Hematopoietic multipotent progenitor cell treated with erythropoietin and hydrocortisone succinate and interleukin-3 and kit ligand, for 17 days (in vitro differentiated cells): ENCODE data around the gene CYB561D2.
"Not testable (repeated sequence)": the region's sequence is repeated elsewhere in the genome, so short reads cannot be mapped to it uniquely, and the experiment has no call there.

Source experiments
- DNase-seq: peaks from one replicate; pipeline ENCODE4 v3.0.0-alpha.2; 2015; ENCODE audit warnings: low spot score

Gene CYB561D2, protein sequence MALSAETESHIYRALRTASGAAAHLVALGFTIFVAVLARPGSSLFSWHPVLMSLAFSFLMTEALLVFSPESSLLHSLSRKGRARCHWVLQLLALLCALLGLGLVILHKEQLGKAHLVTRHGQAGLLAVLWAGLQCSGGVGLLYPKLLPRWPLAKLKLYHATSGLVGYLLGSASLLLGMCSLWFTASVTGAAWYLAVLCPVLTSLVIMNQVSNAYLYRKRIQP

DNA sequence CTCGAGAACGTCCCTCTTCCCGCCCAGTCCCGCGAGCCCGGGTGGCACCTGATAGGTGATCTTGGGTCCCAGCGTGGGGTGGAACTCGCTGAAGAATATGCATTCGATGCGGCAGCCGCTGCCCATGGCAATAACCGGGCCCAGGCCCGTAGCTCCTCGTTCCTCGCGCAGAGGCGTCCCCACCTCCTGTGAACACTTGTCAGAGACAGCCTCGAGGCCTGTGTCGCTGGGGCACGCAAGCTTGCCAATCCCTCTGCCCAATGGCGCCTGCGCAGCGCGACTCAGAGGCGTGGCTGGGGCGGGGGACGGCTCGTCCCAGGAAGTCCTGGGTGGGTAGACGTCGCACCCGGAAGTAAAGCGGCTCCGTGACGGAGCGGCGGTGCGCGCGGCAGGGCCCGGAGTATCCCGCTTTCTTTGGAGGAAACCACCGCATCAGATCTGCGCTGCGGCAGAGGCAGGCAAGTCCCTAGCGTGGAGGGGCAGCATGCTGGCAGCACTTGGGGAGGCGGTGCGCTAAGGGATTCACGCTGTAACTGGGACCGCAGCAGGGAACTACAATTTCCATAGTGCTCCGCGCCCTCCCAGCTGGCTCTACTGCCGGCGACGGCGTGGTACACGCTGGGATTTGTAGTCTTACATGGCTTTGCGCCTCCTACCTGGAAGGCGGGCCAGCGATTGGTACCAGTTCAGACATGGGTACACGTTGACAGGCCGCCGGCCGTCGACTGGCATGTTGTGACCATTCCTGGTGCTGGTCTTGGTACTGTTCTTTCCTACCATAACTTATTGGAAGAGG, at the start of gene CYB561D2, which contains the start of gene NPRL2:
CYB561D2 (plus strand) TSS at position 336 of the 796 bp plus-strand sequence. CDS start 572 bp downstream, outside the sequence.
NPRL2 (minus strand) TSS at position 249 of the 796 bp plus-strand sequence; CDS start at position 126, 123 bp downstream.
- peak; percentile 96 for DNase-seq

DNA sequence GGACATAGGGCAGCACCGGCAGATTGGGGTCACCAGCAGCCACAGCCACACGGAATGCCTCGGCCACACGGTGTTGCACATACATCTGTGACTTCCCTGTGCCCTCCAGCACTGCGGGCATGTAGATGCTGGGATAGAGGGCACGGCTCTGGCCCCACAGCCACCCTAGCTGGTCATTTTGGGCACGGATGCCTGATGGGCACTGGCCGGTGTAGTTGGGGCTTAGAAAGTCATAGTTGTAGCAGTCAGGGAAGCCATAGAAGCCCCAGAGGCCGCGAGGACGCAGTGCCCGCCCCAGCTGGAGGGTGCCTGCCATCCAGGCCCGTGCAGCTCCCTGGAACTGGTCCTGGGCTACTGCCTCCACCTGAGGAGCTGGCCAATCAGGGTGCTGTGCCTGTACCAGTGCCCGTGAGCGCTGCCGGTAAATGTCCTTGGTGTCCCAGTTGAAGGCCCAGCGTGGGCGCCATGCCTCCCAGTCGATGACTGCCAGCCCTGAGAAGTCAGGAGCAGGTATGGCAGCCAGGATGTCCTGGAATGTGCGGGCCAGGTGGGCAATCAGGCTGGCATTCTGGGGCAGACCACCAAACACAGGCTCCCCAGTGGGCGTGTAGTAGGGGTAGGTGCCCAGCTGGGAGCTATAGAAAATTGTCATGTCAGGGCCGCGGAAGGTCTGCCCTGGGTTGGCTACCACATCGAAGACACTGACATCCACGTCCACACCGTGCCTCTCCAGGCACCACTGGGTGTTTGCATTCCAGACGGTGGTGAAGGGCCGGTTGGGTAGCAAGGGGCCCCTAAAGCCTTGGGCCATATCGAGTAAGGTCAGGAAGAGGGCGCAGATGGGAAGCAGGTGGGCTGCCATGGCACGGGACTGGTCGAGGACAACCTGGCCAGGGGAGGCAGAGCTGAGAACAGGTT, 48.3 kb upstream of the CYB561D2 start:
- DNase-seq: no peak

DNA sequence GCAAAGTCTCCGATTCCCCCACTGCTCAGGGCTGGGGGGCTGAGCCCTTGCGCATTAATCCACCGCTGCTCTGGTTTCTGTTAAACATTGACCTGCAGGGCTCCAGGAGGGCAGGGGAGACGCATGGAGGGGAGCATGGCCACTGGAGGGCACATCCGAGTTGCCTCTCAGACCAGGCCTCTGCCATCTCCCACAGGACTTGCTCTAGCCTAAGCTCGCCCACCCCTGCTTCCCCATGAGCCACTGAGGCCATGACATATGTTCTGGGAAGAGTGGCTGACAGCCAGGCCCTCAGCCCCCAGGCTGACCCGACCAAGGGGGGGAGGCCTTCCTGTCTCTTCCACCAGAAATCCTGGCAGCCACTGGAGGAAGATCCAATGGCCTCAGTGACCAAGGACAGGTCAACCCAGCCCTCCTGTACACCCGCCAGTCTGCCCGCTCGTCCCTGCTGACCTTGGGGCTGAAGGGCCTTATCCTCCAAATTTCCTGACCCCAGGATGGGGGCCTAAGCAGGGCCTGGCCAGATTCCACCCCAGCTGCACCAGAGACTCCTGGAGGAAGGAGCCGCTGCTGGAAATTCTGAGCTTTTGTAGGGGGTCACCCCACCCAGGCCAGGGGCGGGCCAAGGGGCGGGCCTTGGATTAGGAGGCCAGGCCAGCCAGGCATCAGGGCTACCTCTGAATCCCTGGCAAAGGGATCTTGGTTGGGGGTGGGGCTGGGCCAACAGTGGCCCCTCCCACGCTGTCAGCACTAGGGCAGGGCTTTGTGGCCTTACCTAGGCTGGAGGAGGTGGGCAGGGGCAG, 47.4 kb upstream of the CYB561D2 start, which contains the start of gene HYAL1:
HYAL1 (minus strand) TSS at position 562 of the 803 bp plus-strand sequence. CDS start 618 bp downstream, outside the sequence.
- peak; percentile 39 for DNase-seq

DNA sequence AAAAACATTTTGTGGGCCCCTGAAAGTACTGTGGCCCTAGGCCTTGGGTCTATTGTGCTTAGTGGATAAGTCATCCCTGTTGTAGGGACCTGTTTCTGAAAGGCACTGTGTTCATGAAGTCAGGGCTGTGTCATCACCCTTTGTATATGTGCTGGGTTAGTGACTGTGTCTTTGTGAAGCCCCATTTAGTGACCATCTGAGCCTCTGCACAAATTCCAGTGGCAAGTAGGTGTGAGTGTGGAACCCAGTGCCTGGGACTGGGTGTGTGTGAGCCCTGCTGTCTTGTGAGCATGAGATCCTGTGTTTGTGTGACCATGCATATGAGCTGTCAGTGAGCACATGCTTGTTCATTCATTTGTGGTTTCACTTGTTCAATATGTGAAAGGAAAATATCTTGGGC, 46.1 kb upstream of the CYB561D2 start:
- no peak for DNase-seq

DNA sequence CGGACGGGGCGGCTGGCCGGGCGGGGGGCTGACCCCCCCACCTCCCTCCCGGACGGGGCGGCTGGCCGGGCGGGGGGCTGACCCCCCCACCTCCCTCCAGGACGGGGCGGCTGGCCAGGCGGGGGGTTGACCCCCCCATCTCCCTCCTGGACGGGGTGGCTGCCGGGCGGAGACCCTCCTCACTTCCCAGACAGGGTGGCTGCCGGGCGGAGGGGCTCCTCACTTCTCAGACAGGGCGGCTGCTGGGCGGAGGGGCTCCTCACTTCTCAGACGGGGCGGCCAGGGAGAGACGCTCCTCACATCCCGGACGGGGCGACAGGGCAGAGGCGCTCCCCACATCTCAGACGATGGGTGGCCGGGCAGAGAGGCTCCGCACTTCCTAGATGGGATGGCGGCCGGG, 38.6 kb upstream of the CYB561D2 start:
- not testable (repeated sequence) for DNase-seq

DNA sequence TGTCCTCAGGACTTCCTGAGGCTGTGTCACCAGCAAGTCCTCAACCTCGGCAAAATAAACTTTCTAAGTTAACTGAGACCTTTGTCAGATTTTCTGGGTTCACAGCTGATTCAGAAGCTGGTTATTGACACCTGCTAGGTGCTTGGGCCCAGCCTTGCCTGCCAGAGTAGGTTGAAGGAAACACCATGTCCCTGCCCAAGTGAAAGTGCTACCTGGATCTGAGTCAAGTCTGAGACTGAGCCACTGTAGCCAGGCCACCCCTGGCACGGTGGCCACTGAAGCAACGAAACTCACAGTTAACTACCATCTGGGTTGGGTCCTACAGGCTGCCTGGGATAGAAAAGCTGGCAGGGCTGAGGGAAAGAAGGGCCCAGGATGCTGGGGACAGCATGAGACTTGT, 36.3 kb upstream of the CYB561D2 start:
- no peak for DNase-seq

DNA sequence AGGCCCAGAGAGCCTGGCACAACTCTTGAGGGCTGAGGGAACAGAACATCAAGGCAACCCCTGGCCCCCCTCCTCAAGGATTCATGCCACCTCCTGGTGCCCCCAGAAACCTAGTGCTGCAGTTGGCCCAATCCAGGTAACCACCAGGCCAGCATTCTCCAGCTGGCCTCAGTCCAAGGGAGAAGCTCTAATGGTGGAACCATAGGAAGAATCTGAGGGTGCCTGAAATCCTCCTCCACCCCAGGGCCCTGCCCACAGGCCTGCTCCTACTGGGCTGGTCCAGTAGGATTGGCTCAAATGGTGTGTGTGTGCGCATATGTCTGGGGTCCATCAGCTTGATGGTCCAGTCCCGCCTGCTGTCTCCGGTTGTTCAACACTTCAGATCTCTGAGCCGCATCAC, 35.8 kb upstream of the CYB561D2 start:
- DNase-seq: no peak

DNA sequence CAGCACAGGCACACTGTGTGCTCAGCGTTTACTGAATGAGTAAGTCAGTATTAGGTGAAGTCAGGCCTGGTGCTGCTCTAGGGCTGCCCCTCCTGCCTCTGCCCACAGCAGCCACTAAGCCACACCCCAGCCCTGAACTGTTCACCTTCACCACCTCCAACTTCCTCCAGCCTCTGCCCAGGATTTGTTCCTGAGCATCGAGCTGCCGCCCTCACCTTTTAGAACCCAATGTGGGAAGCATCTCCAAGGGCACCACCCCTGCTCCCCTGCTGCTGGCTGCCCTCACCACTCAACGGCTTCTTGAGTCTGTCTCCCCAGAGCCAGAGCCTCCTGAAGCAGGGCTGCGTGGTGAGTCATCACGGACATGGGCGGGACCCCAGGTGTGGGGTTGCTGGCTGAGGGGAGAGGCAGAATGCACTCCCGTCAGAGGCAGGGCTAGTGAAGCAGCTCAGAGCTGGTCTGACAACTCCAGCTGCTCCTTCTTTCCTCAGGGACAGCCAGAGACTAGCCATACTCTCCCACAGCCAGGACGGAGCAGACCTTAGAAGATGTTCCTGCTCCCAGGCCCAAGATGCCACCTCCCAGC, 33.9 kb upstream of the CYB561D2 start:
- no peak for DNase-seq

DNA sequence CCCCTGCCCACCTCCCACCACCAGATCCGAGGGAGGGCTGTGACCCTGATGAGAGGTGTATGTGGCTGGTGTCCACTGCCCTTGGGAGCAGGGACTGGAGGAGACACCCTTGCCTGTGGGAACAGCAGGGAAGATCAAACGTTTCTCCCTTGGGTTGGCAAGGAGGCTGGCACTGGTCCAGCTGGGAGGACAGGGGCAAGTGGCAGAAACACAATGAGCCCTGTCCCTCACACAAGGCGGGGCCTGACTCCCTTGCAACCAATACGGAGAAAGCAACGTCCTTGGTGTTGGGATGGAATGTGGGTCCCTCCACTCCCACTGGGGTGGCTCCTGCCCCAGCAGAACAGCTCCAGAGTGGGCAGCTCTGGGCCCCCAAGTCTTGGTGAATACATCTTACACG, 33.4 kb upstream of the CYB561D2 start:
- no peak for DNase-seq

DNA sequence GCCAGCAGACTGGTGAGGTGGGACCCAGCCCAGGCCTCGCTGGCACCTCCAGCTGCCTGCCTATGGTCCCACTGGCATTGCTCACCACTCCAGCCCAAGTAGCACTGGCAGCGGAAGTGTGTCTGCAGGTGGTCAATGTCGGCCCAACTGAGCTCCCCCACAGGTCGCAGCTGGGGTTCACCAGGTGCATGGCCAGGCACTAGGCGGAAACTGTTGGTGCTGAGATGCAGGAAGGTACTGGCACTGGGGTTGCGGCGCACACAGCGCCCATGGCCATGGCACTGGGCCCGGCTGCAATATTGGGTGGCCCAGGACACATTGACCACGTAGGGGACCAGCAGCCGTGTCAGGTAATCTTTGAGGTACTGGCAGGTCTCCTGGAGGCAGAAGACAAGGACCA, 32.5 kb upstream of the CYB561D2 start:
- DNase-seq: no peak

DNA sequence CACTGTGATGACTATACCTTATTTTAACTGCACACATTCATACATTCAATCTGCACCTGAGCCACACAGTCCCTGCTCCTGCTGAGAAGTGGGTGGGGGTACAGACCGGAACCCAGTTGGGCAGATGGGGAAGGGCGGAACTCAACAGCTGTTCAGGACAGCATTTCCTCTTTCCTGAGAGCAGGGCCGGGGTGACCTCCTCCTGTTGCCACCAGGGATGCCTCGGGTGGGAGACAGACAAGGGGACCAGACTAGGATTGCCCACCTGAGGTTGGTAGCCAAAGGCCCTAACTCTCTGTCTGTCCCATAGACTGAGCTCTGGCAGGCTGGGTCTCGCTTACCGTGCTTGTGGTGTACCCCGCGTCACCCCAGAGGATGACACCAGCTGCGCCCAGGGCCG, 32.0 kb upstream of the CYB561D2 start:
- DNase-seq: no peak

DNA sequence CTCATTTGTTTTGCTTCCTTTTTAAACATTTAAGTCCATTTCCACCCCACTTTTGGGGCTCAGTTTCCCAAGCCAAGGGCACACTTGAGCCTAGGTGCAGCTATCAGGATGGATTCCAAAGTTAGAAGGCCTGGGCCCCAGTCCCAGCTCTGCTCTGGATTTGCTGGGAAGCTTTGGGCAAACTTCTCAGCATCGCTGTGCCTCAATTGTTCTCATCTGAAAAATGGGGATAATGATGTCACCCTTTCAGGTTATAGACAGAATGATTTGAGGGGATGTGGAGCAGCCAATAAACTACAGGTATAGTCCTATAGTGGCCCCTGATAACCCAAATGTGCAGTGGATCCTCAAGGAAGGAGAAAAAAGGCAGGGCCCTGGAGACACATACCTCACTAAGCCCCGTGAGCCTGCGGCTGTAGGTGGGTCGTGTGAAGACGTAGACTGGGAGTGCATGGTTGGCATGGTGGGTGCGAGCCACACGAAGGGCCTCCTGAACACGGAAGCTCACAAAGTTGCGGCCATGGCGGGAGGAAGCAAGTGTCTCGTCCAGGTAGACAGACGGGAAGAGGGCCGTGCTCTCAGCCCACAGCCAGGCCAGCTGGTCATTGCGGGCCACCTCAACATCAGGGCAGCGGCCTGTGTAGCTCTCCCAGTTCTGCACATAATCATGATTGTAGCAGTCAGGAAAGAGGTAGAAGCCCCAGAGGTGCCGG, 31.3 kb upstream of the CYB561D2 start:
- no peak for DNase-seq

DNA sequence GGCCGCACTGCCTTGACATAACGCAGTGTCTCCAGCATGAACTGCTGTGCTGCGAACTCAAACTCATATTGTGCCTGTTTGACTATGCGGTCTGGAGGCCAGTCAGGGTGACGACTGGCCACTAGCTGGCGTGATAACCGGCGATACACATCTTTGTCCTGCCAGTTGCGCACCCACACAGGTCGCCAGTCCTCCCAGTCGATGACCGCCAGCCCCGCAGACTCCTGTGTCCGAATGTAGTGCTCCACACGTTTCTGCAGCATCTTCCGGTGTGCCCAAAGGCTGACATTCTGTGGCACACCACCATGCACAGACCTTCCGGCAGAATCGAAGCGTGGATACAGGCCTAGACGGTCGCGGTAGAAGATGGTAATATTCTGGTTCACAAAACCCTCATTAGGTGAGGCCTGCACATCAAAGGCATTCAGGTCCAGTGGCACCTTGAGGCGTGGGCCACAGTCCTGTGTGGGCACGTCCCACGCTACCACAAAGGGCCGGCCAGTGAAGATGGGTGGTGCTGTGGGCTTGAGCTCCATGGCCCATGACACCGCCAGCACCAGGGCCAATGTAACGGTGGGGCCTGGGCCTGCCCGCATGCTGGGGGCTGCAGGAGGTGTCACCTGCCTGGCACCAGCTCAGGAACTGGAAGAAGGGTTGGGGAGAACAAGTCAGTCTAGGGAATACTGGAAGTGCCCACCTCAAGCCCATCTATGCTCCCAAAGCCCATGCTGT, 30.6 kb upstream of the CYB561D2 start:
- DNase-seq: no peak

DNA sequence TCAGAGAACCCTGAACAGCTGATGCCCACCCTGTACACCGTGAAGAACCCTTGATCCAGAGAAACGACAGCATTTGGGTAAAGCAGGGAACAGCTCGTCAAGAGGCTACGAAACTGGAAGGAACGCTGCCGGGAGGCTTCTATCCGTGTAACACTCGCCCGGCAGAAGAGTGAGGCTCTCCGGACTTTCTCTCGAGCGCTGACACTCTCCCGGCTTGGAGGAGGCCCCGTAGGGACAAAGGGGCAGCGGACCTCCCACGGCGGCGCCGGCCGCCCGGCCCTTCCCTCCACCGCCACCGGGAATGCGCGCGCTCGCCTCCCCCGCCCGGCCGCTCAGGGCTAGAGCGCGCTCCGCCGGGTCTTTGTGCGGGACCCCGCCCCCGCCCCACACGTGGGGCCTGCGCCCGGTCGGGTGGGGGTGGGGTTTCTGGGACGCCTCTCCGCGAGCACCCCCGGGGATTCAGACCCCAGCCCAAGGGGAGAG, 29.8 kb upstream of the CYB561D2 start:
- DNase-seq: no peak

DNA sequence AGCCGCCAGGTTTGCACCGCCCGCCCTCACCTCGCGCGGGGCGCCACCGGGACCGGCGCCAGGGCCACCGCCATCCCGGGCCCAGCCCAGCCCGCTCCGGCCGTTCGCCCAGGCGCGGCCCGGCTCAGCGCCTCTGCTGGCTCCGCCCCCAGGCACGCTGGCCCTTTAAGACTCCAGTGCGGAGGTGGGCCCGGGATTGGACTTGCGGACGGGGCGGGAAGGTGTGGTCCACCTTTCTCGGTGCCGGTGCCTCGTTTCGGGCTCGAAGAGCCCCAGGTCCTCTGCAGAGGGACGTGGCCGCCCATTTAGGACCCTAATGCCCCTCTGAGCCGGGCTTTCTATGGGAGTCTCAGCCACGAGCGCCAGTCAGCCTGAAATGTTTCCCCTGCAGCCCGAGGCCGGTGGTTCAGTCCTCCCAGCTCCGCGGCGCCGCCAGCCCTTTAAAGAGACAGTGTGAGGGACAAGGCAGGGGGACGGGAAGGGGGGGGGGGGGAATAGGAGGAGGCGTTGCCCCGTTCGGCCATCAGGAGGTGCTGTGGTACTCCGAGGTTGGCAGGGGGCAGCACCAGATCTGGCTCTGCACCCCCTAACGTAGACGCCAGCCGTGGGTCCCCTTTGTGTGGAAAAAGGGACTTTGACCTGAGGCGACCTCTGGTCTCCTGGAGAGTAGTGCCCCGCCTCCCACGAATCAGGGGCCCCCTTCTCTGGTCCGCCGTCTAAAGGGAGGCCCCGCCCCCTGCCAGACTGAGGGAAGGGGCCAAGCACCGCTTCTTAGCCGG, 29.1 kb upstream of the CYB561D2 start:
- DNase-seq: peak; percentile 91

DNA sequence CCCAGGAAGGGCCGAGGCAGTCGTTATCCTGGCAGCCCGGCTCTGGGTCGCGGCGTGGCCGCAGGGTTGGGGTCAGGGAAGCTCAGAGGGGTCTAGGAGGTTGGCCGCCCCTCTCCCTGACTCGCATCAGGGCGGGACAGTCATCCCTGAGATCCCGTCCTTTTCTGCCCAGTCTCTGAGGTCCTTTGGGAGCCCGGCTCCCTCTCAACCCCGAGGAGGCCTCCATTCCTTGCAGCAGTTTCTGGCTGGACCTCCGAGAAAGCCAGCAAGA, 28.6 kb upstream of the CYB561D2 start:
- no peak for DNase-seq

DNA sequence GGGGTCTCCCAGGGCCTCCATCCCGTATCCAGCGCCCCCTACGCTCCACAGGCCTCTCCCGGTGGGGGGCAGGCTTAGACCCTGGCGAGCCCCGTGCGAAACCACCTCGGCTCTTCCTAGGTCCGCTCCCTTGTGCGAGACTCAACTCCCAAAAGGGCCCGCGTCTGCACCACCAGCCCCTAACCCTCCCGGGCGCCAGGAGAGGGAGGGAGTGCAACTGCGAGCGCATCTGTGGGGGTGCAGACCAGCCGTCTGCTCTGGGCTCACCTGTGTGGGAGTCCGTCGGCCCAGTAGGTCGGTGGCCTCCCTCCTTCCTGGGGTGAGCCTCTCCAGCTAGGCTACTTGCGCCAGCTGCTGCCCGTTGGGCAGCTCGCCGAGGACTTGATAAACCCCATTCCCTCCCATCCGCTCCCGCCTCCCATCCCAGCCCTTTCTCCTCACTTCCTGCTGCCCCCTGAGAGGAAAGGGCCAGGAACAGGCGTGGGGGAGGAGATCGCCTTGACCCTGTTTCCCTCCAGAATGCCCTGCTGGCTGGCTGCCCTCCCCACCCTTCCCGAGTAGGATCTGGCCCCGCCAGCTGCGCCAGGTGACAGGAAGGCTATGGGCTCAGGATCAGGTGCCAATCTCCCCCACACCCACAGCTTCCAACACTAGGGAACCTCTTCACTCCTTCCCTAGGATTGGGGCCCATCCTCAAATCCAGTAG, 28.1 kb upstream of the CYB561D2 start, which contains the start of gene HYAL2:
HYAL2 (minus strand) TSS at position 360 of the 706 bp plus-strand sequence. CDS start 2,256 bp downstream, outside the sequence.
- no peak for DNase-seq

DNA sequence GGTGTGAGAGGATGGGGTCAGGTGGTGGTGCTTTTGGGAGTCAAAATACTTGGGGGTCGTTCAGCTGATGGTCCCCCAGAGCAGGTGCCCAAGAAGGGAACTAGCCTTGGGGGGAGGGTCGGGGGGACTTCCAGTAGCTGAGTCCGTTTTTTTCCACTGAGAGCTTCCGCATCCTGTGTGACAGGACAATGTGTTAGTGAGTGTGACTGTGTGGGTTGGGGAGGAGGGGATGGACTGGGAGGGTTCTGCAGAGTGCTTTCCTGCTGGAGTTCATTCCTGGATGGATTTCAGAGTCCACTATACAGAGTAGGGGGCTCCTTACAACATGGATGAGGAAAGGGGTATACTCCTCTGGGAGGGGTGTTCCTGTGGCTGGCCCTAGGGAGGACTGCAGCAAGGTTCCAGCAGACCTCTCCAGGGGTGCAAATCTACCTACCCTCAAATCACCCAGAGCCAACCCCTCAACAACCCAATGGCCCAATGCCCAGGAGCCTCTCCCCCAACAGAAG, 27.5 kb upstream of the CYB561D2 start:
- no peak for DNase-seq
